ENCODE results near the gene ERBB2. TPM values are rescaled to one million over a fixed set of nuclear protein-coding genes. Genes with fewer than 3 reads are reported as not detected.

ERBB2 gene
- total RNA-seq (ENCODE audit: low replicate concordance), result 33.8 and 34.5 TPM in 2 replicates

GRCh38 chr17:39699818-39700147, at the start of gene ERBB2:
TSS of gene ERBB2 (plus strand) at chr17:39700064. CDS start at chr17:39700239, 175 bp downstream.

GRCh38 chr17:39664581-39665561, 35.0 kb upstream of the ERBB2 start, which contains the start of gene TCAP:
TSS of gene TCAP (plus strand) at chr17:39665349. CDS start at chr17:39665360, 11 bp downstream.

GRCh38 chr17:39667945-39668924, 31.6 kb upstream of the ERBB2 start, which contains the start of gene PNMT:
TSS of gene PNMT (plus strand) at chr17:39668453. CDS start at chr17:39668476, 23 bp downstream.

GRCh38 chr17:39687546-39688474, 12.1 kb upstream of the ERBB2 start, which contains the start of gene PGAP3:
TSS of gene PGAP3 (minus strand) at chr17:39688057. CDS start at chr17:39688014, 43 bp downstream.

GRCh38 chr17:39730095-39730921, 30.4 kb downstream of the ERBB2 start, which contains the start of gene MIEN1:
TSS of gene MIEN1 (minus strand) at chr17:39730532. CDS start at chr17:39730495, 37 bp downstream.

GRCh38 chr17:39737760-39738567, 38.1 kb downstream of the ERBB2 start, which contains the start of gene GRB7:
TSS of gene GRB7 (plus strand) at chr17:39737938. CDS start at chr17:39742302, 4,364 bp downstream.

Other genes starting within 250 kb of the ERBB2 start
- 11.0 and 16.5 TPM in 2 replicates for gene MED1, start 248.8 kb upstream of the ERBB2 start, total RNA-seq (ENCODE audit: low replicate concordance)
- 12.2 and 14.9 TPM in 2 replicates for gene CDK12, start 238.6 kb upstream of the ERBB2 start, total RNA-seq (ENCODE audit: low replicate concordance)
- not detected in 2 replicates for gene NEUROD2, start 92.1 kb upstream of the ERBB2 start, total RNA-seq (ENCODE audit: low replicate concordance)
- 3.0 TPM in 1 of 2 replicates, not detected in the other for gene PPP1R1B, start 73.1 kb upstream of the ERBB2 start, total RNA-seq (ENCODE audit: low replicate concordance)
- gene STARD3, start 62.9 kb upstream of the ERBB2 start, total RNA-seq (ENCODE audit: low replicate concordance), result 18.4 and 49.3 TPM in 2 replicates
- 0.23 and 0.70 TPM in 2 replicates for gene TCAP, start 34.7 kb upstream of the ERBB2 start, total RNA-seq (ENCODE audit: low replicate concordance)
- gene PNMT, start 31.6 kb upstream of the ERBB2 start, total RNA-seq (ENCODE audit: low replicate concordance), result not detected in 2 replicates
- gene PGAP3, start 12.0 kb upstream of the ERBB2 start, total RNA-seq (ENCODE audit: low replicate concordance), result 8.3 and 19.9 TPM in 2 replicates
- 8.7 and 21.0 TPM in 2 replicates for gene MIEN1, start 30.5 kb downstream of the ERBB2 start, total RNA-seq (ENCODE audit: low replicate concordance)
- under 0.01 and 0.60 TPM in 2 replicates for gene GRB7, start 37.9 kb downstream of the ERBB2 start, total RNA-seq (ENCODE audit: low replicate concordance)
- not detected in 2 replicates for gene IKZF3, start 164.2 kb downstream of the ERBB2 start, total RNA-seq (ENCODE audit: low replicate concordance)
- gene ZPBP2, start 168.1 kb downstream of the ERBB2 start, total RNA-seq (ENCODE audit: low replicate concordance), result not detected in 2 replicates
- gene GSDMB, start 218.6 kb downstream of the ERBB2 start, total RNA-seq (ENCODE audit: low replicate concordance), result 6.0 and 8.0 TPM in 2 replicates
- gene ORMDL3, start 227.5 kb downstream of the ERBB2 start, total RNA-seq (ENCODE audit: low replicate concordance), result 107 and 108 TPM in 2 replicates
- not detected in 2 replicates for gene LRRC3C, start 227.7 kb downstream of the ERBB2 start, total RNA-seq (ENCODE audit: low replicate concordance)

All from smooth muscle cell of the coronary artery (primary cell).